Skeletal muscle satellite cell (primary cell): ENCODE measurements around the gene NOTO. TPM values are rescaled to one million over a fixed set of nuclear protein-coding genes. Genes with fewer than 3 reads are reported as not detected.
"Not testable (repeated sequence)": the region's sequence is repeated elsewhere in the genome, so short reads cannot be mapped to it uniquely, and the experiment has no call there.

Experiments
- H3K27me3 ChIP-seq: 2 replicates; pipeline ENCODE4 v1.7.0; 2013; ENCODE audit warnings: low read length; ENCODE audit not compliant: control insufficient read depth, insufficient read depth
- H3K36me3 ChIP-seq: 2 replicates; pipeline ENCODE4 v1.7.0; 2013; ENCODE audit warnings: mild to moderate bottlenecking, control low read depth, low read length; ENCODE audit not compliant: insufficient read depth
- H3K4me1 ChIP-seq: 2 replicates; pipeline ENCODE4 v1.7.0; 2013; ENCODE audit warnings: low read length; ENCODE audit not compliant: control insufficient read depth, insufficient read depth
- H3K4me2 ChIP-seq: 2 replicates; pipeline ENCODE4 v1.7.0; 2013; ENCODE audit warnings: mild to moderate bottlenecking, low read length
- H3K4me3 ChIP-seq: 2 replicates; pipeline ENCODE4 v1.7.0; 2013; ENCODE audit warnings: low read length
- H3K9ac ChIP-seq: 2 replicates; pipeline ENCODE4 v1.7.0; 2013; ENCODE audit warnings: mild to moderate bottlenecking, low read depth, low read length, moderate library complexity
- H3K9me3 ChIP-seq: replicated peaks from 2 replicates; pipeline ENCODE4 v1.7.0; 2013; ENCODE audit warnings: mild to moderate bottlenecking, control low read depth, low read length
- total RNA-seq: library from RNA; depleted of rRNA; stranded (reverse); fragments of >200 nt; gene quantifications from 2 replicates; pipeline ENCODE4 v1.2.3, GENCODE V29; 2012; rRNA removed

NOTO gene
- not detected in 2 replicates for total RNA-seq

GRCh38 chr2:73202156-73203054 lies at the start of gene NOTO:
TSS of gene NOTO (plus strand) at chr2:73202574. CDS start at chr2:73202667, 93 bp downstream.
- Histone ChIP-seq H3K9ac (no peak within 1 kb of the TSS), H3K4me2 (peak within 1 kb of the TSS; percentile 73), H3K36me3 (no peaks in the 10 kb centered on the region), H3K9me3 (no peaks in the 10 kb centered on the region), H3K27me3 (peaks cover 72% of the 10 kb centered on the region), H3K4me3 (peak within 1 kb of the TSS; percentile 44), H3K4me1 (peaks cover 10% of the 10 kb centered on the region)

DNA sequence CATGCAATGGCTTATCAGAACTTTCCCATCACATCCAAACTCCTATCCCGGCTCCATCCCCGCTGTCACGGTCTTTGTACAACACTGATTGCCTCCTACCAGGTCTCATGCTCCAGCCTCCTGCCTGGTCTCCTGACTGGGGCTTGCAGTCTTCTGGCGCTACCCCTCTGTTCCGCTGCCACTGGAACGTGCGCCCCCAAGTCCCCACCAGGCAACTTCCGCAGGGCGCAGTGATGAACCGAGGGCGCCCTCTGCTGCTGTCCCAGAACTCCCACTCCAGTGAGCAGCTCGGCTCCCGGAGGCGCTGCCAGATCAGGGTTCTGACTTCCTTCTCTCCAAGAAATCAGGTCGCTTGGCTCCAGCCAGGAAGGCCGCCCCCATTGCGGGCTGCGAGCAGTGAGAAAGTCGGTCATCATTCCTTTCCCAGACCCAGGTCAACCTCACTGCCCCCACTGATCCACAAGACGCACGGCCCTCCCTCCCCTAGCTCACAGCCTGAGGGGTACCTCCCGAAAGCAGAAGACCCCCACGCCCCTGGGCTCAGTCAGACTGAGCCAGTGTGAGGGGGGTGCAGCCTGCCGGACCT lies 45.7 kb upstream of the NOTO start:
- Histone ChIP-seq H3K9me3 (no peaks in the 10 kb centered on the region), H3K4me1 (peaks cover 8% of the 10 kb centered on the region), H3K4me3 (peak overlapping the region; percentile 62), H3K27me3 (peaks cover 16% of the 10 kb centered on the region), H3K9ac (no peak overlapping the region), H3K36me3 (no peaks in the 10 kb centered on the region), H3K4me2 (peak overlapping the region; percentile 85)

DNA sequence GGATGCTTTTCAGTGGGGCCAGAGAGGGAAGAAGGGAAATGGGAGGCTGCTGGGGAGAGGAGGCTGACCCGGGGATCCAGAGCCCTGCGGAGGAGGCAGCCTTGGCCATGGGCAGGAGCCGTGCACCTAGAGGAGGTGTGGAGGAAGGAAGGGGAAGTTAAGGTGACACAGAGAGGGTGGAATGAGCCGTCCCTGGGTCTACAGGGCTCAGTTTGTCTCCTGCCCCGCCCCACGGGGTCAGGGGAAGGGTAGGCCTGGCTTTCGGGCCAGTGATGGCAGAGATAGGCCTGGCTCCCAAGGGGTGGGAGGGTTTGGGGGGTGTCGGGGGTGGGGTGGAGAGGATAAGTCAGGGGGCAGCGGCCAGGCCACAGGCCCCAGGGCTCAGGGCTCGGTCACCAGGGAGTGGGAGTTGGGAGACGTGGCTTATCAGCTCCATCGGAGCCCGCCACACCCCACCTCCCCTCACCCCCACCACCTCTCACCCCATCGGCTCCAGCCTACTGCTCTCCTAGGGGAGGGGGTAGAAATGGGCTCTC lies 39.5 kb upstream of the NOTO start:
- Histone ChIP-seq H3K4me2 (no peak overlapping the region), H3K4me1 (no peaks in the 10 kb centered on the region), H3K4me3 (no peak overlapping the region), H3K36me3 (no peaks in the 10 kb centered on the region), H3K9ac (no peak overlapping the region), H3K9me3 (no peaks in the 10 kb centered on the region), H3K27me3 (peaks cover 12% of the 10 kb centered on the region)

DNA sequence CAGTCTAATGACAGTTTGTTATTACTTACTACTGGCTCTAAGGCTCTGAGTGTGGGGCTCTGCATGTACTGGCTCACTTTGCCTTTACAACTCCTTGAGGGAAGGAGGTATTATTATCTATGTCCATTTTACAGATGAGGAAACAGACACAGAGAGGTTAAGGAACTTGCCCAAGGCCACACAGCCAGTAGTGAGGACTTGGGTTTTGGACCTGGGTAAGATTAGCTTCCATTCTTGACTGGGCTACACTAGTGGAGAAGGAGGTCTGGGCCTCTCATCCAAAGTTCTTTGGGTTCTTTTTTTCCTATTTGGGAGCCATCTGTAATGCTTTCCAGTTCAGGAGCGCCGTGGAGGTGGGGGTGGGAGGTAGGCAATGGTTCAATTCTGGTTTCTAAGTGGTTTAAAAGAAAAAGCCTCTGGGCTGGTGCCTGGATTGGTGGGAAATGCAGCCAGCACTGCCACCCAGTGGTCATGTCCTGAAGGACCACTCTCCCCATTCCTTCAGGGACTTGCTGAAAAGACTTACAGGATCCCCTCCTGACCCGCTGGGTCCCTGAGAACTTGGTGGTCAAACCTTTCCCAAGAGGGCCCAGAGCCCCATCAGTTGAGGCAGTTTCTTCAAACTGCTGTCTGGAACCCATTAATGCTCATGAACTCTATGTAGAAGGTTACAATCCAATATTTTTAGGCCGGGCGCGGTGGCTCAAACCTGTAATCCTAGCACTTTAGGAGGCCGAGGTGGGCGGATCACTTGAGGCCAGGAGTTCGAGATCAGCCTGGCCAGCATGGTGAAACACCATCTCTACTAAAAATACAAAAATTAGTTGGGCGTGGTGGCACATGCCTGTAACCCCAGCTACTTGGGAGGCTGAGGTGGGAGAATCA lies 38.6 kb upstream of the NOTO start:
- Histone ChIP-seq H3K4me1 (no peaks in the 10 kb centered on the region), H3K4me2 (no peak overlapping the region), H3K36me3 (no peaks in the 10 kb centered on the region), H3K4me3 (no peak overlapping the region), H3K9me3 (no peaks in the 10 kb centered on the region), H3K27me3 (peaks cover 6% of the 10 kb centered on the region), H3K9ac (no peak overlapping the region)

DNA sequence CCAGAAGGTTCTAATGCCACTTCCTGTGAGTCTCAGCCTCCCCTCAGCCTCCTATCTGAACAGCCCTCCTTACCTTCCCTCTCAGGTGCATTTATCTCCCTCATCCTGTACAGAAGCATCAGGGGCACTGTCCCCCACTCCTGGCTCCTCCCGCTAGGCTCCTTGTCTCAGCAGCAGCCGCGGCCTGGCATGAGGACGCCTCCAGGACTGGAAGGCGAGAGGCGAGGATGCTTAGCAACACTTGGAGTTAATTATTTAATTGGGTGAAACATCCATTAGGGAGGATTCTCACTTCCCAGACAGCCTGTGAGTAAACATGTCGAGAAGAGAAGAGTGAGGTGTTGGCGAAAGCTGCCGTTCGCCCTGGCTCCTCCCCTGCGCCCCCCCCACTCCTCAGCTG lies 36.4 kb upstream of the NOTO start:
- H3K27me3 ChIP-seq, H3K9ac ChIP-seq, H3K4me3 ChIP-seq, H3K4me1 ChIP-seq, H3K4me2 ChIP-seq, H3K36me3 ChIP-seq, H3K9me3 ChIP-seq: not testable (repeated sequence)

GRCh38 chr2:73166813-73167212 lies 35.6 kb upstream of the NOTO start:
- H3K4me1 ChIP-seq, H3K9me3 ChIP-seq, H3K4me3 ChIP-seq, H3K4me2 ChIP-seq, H3K27me3 ChIP-seq, H3K36me3 ChIP-seq, H3K9ac ChIP-seq: not testable (repeated sequence)

DNA sequence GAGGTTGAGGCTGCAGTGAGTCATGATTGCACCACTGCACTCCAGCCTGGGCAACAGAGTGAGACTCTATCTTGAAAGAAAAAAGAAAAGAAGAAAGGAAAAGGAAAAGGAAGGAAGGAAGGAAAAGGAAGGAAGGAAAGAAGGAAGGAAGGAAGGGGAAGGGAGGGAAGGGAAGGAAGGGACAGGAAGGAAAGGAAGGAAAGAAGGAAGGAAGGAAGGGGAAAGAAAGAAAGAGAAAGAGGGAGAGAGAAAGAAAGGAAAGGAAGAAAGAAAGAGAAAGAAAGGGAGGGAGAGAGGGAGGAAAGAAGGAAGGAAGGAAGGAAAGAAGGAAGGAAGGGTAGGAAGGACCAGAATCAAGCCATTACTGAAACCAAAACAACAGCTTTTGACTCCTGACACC lies 34.0 kb upstream of the NOTO start:
- H3K27me3 ChIP-seq, H3K9me3 ChIP-seq, H3K4me2 ChIP-seq, H3K36me3 ChIP-seq, H3K9ac ChIP-seq, H3K4me1 ChIP-seq, H3K4me3 ChIP-seq: not testable (repeated sequence)

DNA sequence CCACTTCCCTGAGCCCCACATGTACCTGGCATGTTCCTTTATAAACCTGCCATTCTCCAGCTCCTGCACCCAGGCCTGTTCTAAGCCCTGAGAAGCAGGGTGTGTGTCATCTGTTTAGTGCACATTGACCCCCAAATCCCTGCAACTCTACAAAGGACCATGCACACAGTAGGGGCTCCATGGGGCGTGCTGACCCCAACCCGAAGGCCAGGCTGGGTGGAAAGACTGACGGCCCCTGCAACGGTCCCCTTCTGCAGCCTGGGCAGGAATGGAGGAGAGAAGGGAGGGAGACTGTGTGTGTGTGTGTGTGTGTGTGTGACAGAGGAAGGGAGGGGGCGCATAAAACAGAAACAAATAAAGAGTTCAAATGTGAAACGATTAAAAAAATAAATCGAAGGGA lies 32.0 kb upstream of the NOTO start:
- H3K27me3 ChIP-seq = peaks cover 25% of the 10 kb centered on the region
- not testable (repeated sequence) for H3K4me2 ChIP-seq, H3K4me3 ChIP-seq, H3K9me3 ChIP-seq, H3K4me1 ChIP-seq, H3K36me3 ChIP-seq, H3K9ac ChIP-seq

GRCh38 chr2:73172963-73173362 lies 29.4 kb upstream of the NOTO start:
- no peaks in the 10 kb centered on the region for H3K9me3 ChIP-seq
- H3K27me3 ChIP-seq = peaks cover 38% of the 10 kb centered on the region
- no peak overlapping the region for H3K4me2 ChIP-seq
- no peak overlapping the region for H3K4me3 ChIP-seq
- no peak overlapping the region for H3K9ac ChIP-seq
- H3K4me1 ChIP-seq = peaks cover 24% of the 10 kb centered on the region
- no peaks in the 10 kb centered on the region for H3K36me3 ChIP-seq

- Histone ChIP-seq H3K4me3 (no peak overlapping the region), H3K4me1 (peaks cover 24% of the 10 kb centered on the region), H3K9me3 (no peaks in the 10 kb centered on the region), H3K9ac (no peak overlapping the region), H3K27me3 (peaks cover 46% of the 10 kb centered on the region), H3K36me3 (no peaks in the 10 kb centered on the region), H3K4me2 (no peak overlapping the region)
These were observed 28.6 kb upstream of the NOTO start for GRCh38 chr2:73173781-73174180.

DNA sequence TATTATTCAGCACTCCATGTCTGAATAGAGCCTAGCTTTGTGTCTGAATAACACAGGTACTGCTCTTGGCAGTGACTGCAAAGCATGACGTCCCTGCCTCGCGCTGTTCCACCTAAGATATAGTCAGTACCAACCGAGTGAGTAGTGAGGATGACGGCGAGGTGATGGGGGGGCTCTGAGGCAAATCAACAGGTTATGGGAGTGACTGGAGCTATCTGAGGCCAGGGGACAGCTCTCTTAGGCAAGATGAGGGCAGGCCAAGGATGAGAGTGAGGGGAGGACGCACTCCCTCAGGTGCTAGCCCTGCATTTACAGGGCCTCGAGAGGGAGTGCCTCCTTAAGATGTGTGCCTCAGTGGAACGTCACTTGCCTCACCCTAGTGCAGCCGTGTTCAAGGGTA lies 28.1 kb upstream of the NOTO start:
- H3K27me3 ChIP-seq = peaks cover 48% of the 10 kb centered on the region
- peaks cover 24% of the 10 kb centered on the region for H3K4me1 ChIP-seq
- H3K9me3 ChIP-seq = no peaks in the 10 kb centered on the region
- no peak overlapping the region for H3K4me3 ChIP-seq
- H3K36me3 ChIP-seq = no peaks in the 10 kb centered on the region
- H3K9ac ChIP-seq = no peak overlapping the region
- H3K4me2 ChIP-seq = no peak overlapping the region
